Measurements from ENCODE around the gene EIF3B.
A peak's percentile ranks its signal among the peaks of the same experiment; 100 is the strongest.

DNA sequence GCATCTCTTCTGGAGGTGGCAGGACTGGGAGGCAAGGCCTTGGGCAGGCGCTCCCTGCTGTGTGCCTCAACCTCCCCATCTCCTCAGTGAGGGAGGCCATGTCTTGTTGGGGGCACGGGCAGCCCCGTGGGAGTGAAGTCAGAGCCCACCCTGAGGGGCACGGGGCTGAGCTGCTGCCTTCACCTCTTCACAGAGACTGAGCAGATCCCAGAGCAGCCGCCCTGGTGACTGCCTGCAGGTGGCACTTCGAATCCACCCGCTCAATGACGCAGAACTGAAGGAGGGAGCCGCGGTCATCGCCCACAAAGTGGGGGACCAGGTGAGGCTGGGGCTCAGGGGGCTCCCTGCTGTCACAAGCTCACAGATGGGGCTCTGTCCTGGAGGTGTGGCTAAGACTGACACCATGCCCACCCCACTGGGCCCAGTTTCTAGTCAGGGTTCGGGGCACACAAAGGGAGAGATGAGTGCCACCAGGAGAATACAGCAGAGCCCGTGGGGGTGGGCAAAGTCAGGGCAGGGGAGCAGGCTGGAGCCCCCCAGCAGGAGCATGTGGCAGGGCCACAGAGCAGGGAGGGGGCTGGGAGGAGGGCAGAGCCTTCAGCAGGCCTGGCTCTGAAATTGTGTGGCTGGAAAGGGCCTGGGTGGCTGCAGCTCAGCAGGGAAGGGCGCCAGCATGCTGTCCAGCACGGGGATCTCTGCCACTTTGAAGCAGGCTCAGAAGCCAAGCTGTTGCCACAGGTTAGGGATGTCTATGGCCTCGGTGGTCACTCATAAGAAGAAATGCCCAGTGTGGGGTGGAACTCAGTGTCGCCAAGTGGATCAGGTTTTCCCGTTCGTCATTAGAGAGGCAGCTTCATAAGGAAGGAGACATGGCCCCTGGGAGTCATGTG is 30.0 kb downstream of the EIF3B start:
- 0 out of 2 replicates have a peak, but pooled peaks have one; percentile 22 for TF ChIP-seq CTCF (conservative IDR thresholded peaks at IDR 0.05; ENCODE audit: low read length)
- TF ChIP-seq EZH2phosphoT487 (IDR thresholded peaks at IDR 0.05; ENCODE audit: borderline replicate concordance, low read depth, low read length): no peak

Measured in OCI-LY7 (cell line).